GM12878 (cell line): ENCODE data around the gene SLC35F3.

Experiments
- CTCF ChIP-seq, 3 experiments: IDR thresholded peaks in 2 of 3; conservative IDR thresholded peaks in 1 of 3; 2 replicates each; pipeline ENCODE4 v1.5.1; 2011; ENCODE audit warnings: low read depth in 3 of 3, low read length in 3 of 3, mild to moderate bottlenecking in 3 of 3, control low read depth in 2 of 3, moderate library complexity in 2 of 3, inconsistent platforms in 1 of 3, mixed read lengths in 1 of 3; ENCODE audit not compliant: control insufficient read depth in 2 of 3, insufficient read depth in 1 of 3; ENCODE audit errors: extremely low read depth in 1 of 3
- CUX1 ChIP-seq: IDR thresholded peaks from 2 replicates; pipeline ENCODE4 v1.6.1; 2012; ENCODE audit warnings: improper control_type of control experiment, low read depth, low read length; ENCODE audit not compliant: insufficient replicate concordance
- EZH2 ChIP-seq: IDR thresholded peaks from 2 replicates; pipeline ENCODE4 v1.6.1; 2012; ENCODE audit warnings: low read depth, mild to moderate bottlenecking, control low read depth, inconsistent platforms, low read length, borderline replicate concordance; ENCODE audit not compliant: control insufficient read depth
- FOXM1 ChIP-seq: IDR thresholded peaks from 2 replicates; pipeline ENCODE4 v1.6.1; 2012; ENCODE audit warnings: low read depth, mild to moderate bottlenecking, inconsistent platforms, low read length, moderate library complexity
- GABPA ChIP-seq: IDR thresholded peaks from 2 replicates; pipeline ENCODE4 v1.6.1; 2014; ENCODE audit warnings: antibody characterized with exemption, low read depth, mild to moderate bottlenecking, inconsistent platforms
- MXI1 ChIP-seq: fragments of 150-350 bp; IDR thresholded peaks from 2 replicates; pipeline ENCODE4 v1.6.1; 2011; ENCODE audit warnings: low read depth, mild to moderate bottlenecking, inconsistent platforms, low read length, improper control_type of control experiment
- PBX3 ChIP-seq: IDR thresholded peaks from 2 replicates; pipeline ENCODE4 v1.6.1; 2011; ENCODE audit warnings: mild to moderate bottlenecking, low read depth, low read length, moderate library complexity; ENCODE audit not compliant: insufficient replicate concordance
- PKNOX1 ChIP-seq: fragments of 450-650 bp; IDR thresholded peaks from 2 replicates; pipeline ENCODE4 v1.6.1; 2016; ENCODE audit warnings: mild to moderate bottlenecking
- POLR2A ChIP-seq: IDR thresholded peaks from 2 replicates; pipeline ENCODE4 v1.6.1; 2011; ENCODE audit warnings: low read depth, mild to moderate bottlenecking, low read length
- POLR2AphosphoS5 ChIP-seq: IDR thresholded peaks from 2 replicates; pipeline ENCODE4 v1.6.1; 2011; ENCODE audit warnings: mild to moderate bottlenecking, low read length, inconsistent platforms
- ZNF274 ChIP-seq: IDR thresholded peaks from one replicate; pipeline ENCODE4 v1.8.0; 2011; ENCODE audit not compliant: insufficient read length, insufficient read depth
- ZZZ3 ChIP-seq: IDR thresholded peaks from 2 replicates; pipeline ENCODE4 v1.6.1; 2011; ENCODE audit warnings: low read depth; ENCODE audit not compliant: control insufficient read depth, insufficient read length

GRCh38 chr1:234327577-234328164 is 423.2 kb downstream of the SLC35F3 start:
- TF ChIP-seq CTCF (IDR thresholded peaks at IDR 0.05 in 2 of 3, conservative IDR thresholded peaks at IDR 0.05 in 1 of 3; ENCODE audit: control insufficient read depth in 2 of 3, extremely low read depth in 1 of 3, insufficient read depth in 1 of 3, low read depth in 3 of 3, low read length in 3 of 3) (no peak), POLR2A (no peak), CUX1 (no peak), MXI1 (no peak), EZH2 (no peak), ZNF274 (no peak), PKNOX1 (no peak), FOXM1 (no peak), PBX3 (no peak), POLR2AphosphoS5 (no peak), GABPA (no peak), ZZZ3 (no peak)
